Naive B cell (primary cell): ENCODE measurements around the gene N4BP2. TPM values are rescaled to one million over a fixed set of nuclear protein-coding genes. Genes with fewer than 3 reads are reported as not detected.
"Not testable (repeated sequence)": the region's sequence is repeated elsewhere in the genome, so short reads cannot be mapped to it uniquely, and the experiment has no call there.

ENCODE experiments used
- ATAC-seq, 2 donors: fragments of 150-1000 bp; cut with Tn5 transposase; 2 replicates each; pipeline ENCODE4 v1.10.0; 2021; ENCODE audit warnings: low read depth in 2 of 2, mild to moderate bottlenecking in 2 of 2, moderate library complexity in 2 of 2
- DNase-seq: peaks from one replicate; pipeline ENCODE4 v3.0.0; 2022
- H3K27ac Mint-ChIP-seq, 6 donors: one replicate each; pipeline ENCODE4 v1.8.0; 2020 to 2022; ENCODE audit warnings: mild to moderate bottlenecking in 6 of 6, mixed read lengths in 6 of 6, moderate library complexity in 5 of 6, inconsistent platforms in 2 of 6
- H3K27me3 Mint-ChIP-seq, 3 donors: one replicate each; pipeline ENCODE4 v1.8.0; 2021 to 2022; ENCODE audit warnings: mixed read lengths in 3 of 3, mild to moderate bottlenecking in 1 of 3
- H3K36me3 Mint-ChIP-seq, 2 donors: one replicate each; pipeline ENCODE4 v1.8.0; 2020 to 2022; ENCODE audit warnings: mixed read lengths in 2 of 2, inconsistent platforms in 1 of 2, mild to moderate bottlenecking in 1 of 2
- H3K4me1 Mint-ChIP-seq, 3 donors: one replicate each; pipeline ENCODE4 v1.8.0; 2020 to 2022; ENCODE audit warnings: mixed read lengths in 3 of 3, inconsistent platforms in 1 of 3, mild to moderate bottlenecking in 1 of 3, moderate library complexity in 1 of 3
- H3K4me3 Mint-ChIP-seq, 8 donors: one replicate each; pipeline ENCODE4 v1.8.0; 2020 to 2022; ENCODE audit warnings: mild to moderate bottlenecking in 8 of 8, mixed read lengths in 8 of 8, moderate library complexity in 8 of 8, inconsistent platforms in 2 of 8
- H3K9me3 Mint-ChIP-seq, 7 donors: one replicate each; pipeline ENCODE4 v1.8.0; 2020 to 2022; ENCODE audit warnings: mixed read lengths in 7 of 7, mild to moderate bottlenecking in 5 of 7, inconsistent platforms in 2 of 7, moderate library complexity in 1 of 7
- polyA plus RNA-seq, 6 donors: library from polyadenylated mRNA; unstranded; fragments of 300-500 nt; fragmentation: Illumina TruSeq; gene quantifications; one replicate each; pipeline ENCODE4 v1.2.3, GENCODE V29; 2021; ENCODE audit warnings: low read depth in 6 of 6

The N4BP2 gene
- polyA plus RNA-seq, 6 donors from 2014 or later: 1.7 to 7.8 (median 5.9) TPM

DNA sequence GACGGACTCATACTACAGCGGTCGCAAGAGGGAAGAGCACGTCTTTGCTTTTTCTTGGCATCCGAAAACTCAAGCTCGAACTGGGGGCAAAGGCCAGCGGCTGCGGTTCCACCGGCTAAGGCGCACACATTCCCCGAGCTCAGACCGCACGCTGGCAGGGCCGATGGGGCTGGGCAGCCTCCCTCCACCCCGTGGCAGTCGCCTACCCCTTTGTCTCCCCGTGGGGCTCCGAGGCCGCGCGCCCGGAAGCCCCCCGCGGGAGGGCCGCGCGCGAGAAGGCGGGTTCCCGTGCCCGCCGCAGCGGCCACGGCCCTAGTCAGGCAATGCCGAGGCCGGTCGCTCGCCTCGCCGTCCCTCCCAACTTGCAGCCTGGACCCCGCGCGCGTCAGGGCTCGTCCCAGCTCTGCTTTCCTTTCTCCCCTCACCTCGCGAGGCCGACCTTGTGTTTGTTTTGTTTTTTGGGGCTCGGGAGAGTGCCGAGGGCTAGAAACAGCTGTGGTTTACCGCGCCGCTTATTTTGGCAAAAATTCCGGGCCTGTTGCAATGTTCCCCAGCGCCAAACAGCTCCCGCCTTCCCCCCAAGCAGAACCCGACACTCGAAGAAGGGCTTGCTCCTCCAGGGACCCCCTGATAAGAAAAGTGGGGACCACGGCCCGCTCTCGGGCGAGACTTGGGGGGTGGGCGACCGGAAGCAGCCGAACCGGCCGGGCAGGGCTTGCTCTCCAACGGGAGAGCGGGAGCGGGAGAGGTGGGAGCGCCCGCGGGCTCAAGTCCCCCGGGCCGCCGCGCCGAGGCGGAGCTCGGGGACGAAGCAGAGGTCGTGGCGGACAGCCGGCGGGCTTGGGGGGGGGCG, 561 bp upstream of the N4BP2 start:
- peaks cover 26 to 33% (median 28%) of the 10 kb centered on the region in 3 donors for H3K4me1 Mint-ChIP-seq
- H3K4me3 Mint-ChIP-seq: peak overlapping the region; percentile 88 to 96 (median 94)
- peak; percentile 55 for DNase-seq
- peak; percentile 28 to 31 for ATAC-seq
- H3K27me3 Mint-ChIP-seq: no peaks in the 10 kb centered on the region
- peak overlapping the region; percentile 87 to 97 (median 94) for H3K27ac Mint-ChIP-seq
- no peaks in the 10 kb centered on the region for H3K9me3 Mint-ChIP-seq
- no peaks in the 10 kb centered on the region for H3K36me3 Mint-ChIP-seq

DNA sequence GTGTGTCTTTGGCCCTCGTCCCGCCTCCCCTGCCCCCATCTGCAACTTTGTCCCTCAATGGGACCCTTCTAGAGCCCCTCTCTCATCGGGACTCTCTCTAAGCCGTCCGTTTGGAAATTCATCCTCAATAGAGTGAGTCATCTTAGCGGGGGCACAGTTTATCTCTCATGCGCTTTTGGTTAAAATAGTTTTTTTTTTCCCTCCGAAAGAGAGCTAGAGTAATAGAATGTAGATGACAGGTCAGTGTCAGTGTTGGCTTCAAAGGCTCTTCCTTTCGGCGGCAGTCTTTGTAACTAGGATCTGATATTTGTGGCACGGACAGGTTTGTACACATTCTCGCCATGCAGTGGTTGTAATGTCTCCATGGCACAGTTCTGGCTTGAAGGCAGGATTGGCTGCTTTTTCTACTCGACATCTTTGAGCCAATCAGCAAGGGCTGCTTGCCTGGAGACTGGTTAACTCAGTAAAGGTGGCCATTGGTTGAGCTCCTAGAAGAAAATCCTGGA, 989 bp downstream of the N4BP2 start:
- DNase-seq (peak; percentile 72), ATAC-seq (peak; percentile 61 to 63)
- Mint-ChIP-seq H3K9me3 (no peaks in the 10 kb centered on the region), H3K4me3 (peak overlapping the region; percentile 92 to 98 (median 94)), H3K36me3 (peaks cover 0 to 4% of the 10 kb centered on the region in 2 donors), H3K27ac (peak overlapping the region; percentile 92 to 97 (median 96)), H3K4me1 (peaks cover 26 to 33% (median 28%) of the 10 kb centered on the region in 3 donors), H3K27me3 (no peaks in the 10 kb centered on the region)

DNA sequence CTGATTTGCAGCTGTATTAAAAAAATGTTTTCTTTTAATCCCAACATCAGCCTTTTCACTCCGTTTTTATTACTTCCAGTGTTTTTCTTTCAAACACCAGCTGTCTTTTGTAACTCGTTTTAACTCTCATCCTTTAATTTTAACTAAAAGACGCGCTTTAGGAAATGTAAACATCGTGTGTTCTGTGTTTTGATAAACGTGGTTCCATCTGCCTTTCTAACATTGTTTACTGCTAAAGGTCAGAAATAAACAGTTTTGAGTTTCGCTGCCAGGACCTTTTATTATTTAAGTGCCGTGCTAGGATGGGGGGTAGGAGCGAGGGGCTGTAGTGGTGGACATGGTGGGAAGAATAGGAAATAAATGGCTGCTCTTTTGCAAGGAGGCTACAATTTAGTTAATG, 1.5 kb downstream of the N4BP2 start:
- peaks cover 26 to 33% (median 28%) of the 10 kb centered on the region in 3 donors for H3K4me1 Mint-ChIP-seq
- H3K9me3 Mint-ChIP-seq: no peaks in the 10 kb centered on the region
- no peak for ATAC-seq

DNA sequence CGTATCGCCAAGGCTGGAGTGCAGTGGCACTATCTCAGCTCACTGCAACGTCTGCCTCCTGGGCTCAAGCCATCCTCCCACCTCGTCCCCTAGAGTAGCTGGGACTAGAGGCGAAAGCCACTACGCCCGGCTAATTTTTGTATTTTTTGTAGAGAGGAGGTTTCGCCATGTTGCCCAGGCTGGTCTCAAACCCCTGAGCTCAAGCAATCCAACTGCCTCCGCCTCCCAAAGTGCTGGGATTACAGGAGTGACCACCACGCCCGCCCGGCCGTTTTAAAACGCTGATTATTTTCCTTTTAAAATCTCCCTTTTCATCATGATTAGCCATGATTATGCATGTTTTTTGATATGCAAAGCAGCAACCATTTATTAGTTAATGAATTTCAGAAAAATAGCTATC, 2.2 kb downstream of the N4BP2 start:
- Mint-ChIP-seq H3K9me3 (no peaks in the 10 kb centered on the region), H3K27me3 (no peaks in the 10 kb centered on the region), H3K27ac (peak overlapping the region in 1 of 6 donors; percentile 39), H3K36me3 (peaks cover 0 to 4% of the 10 kb centered on the region in 2 donors), H3K4me1 (peaks cover 26 to 33% (median 28%) of the 10 kb centered on the region in 3 donors), H3K4me3 (peak overlapping the region in 5 of 8 donors; percentile 20 to 98 (median 71))
- DNase-seq (no peak), ATAC-seq (no peak)

More for the DNA sequence above, 1.5 kb downstream of the N4BP2 start:
- no peaks in the 10 kb centered on the region for H3K27me3 Mint-ChIP-seq
- H3K27ac Mint-ChIP-seq: peak overlapping the region in 4 of 6 donors; percentile 73 to 97 (median 96)
- DNase-seq: no peak
- H3K36me3 Mint-ChIP-seq: peaks cover 0 to 4% of the 10 kb centered on the region in 2 donors
- H3K4me3 Mint-ChIP-seq: peak overlapping the region; percentile 92 to 98 (median 94)

DNA sequence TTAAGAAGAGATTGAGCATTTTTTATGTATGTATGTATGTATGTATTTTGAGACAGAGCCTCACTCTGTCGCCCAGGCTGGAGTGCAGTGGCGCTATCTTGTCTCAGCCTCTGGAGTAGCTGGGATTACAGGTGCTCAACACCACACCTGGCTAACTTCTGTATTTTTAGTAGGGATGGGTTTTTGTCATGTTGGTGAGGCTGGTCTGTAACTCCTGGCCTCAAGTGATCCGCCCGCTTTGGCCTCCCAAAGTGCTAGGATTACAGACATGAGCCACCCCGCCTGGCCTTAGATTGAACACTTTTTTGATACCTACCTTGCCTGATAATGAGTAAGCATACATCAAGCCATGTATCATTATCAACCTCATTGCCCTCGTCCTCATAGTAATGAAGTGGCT, 2.7 kb downstream of the N4BP2 start:
- H3K36me3 Mint-ChIP-seq: peaks cover 0 to 4% of the 10 kb centered on the region in 2 donors
- no peak for ATAC-seq
- H3K4me3 Mint-ChIP-seq: peak overlapping the region in 5 of 8 donors; percentile 20 to 92 (median 66)
- no peak for DNase-seq
- H3K9me3 Mint-ChIP-seq: no peaks in the 10 kb centered on the region
- no peaks in the 10 kb centered on the region for H3K27me3 Mint-ChIP-seq
- no peak overlapping the region for H3K27ac Mint-ChIP-seq
- peaks cover 25 to 33% (median 28%) of the 10 kb centered on the region in 3 donors for H3K4me1 Mint-ChIP-seq

DNA sequence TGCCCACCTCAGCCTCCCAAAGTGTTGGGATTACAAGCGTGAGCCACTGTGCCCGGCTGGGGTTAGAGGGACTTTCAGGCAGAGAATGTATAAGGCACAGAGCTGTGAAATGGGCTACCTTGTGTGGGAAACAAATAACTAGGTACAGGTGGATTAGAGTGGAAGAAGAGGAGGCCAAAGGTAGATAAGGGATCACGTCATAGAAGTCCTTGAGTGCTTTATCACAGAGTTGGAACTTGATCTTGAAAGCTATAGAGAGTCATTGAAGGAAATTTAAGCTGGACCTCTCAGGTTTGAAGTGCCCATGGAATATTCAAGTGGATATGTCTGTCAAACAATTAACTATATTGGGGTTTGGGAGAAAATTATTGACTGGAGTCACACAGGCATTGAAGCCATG, 8.4 kb downstream of the N4BP2 start:
- H3K4me1 Mint-ChIP-seq: peaks cover 6 to 11% (median 10%) of the 10 kb centered on the region in 3 donors
- peak overlapping the region in 1 of 6 donors; percentile 62 for H3K27ac Mint-ChIP-seq
- H3K9me3 Mint-ChIP-seq: no peaks in the 10 kb centered on the region
- DNase-seq: no peak
- H3K27me3 Mint-ChIP-seq: no peaks in the 10 kb centered on the region
- no peak for ATAC-seq
- peaks cover 0 to 4% of the 10 kb centered on the region in 2 donors for H3K36me3 Mint-ChIP-seq
- H3K4me3 Mint-ChIP-seq: no peak overlapping the region

DNA sequence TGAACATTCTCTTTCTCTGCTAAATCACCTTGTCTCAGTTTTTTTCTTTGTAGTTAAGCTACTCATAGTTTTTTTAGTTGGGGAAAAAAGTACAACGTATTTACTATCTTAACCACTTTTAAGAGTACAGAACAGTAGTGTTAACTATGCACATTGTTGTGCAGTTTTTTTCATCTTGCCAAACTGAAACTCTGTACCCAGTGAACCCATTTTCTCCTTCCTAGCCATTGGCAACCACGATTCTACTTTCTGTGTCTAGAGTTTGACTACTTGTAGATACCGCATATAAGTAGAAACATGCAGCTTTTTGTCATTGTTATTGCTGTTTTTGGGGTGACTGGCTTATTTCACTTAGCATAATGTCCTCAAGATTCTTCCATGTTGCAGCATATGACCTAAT, 10.0 kb downstream of the N4BP2 start:
- Mint-ChIP-seq H3K4me1 (peaks cover 13 to 16% (median 16%) of the 10 kb centered on the region in 3 donors), H3K36me3 (peaks cover 0 to 4% of the 10 kb centered on the region in 2 donors), H3K27ac (peak overlapping the region in 1 of 6 donors; percentile 54), H3K27me3 (no peaks in the 10 kb centered on the region), H3K9me3 (no peaks in the 10 kb centered on the region), H3K4me3 (no peak overlapping the region)
- ATAC-seq: no peak
- DNase-seq: no peak

DNA sequence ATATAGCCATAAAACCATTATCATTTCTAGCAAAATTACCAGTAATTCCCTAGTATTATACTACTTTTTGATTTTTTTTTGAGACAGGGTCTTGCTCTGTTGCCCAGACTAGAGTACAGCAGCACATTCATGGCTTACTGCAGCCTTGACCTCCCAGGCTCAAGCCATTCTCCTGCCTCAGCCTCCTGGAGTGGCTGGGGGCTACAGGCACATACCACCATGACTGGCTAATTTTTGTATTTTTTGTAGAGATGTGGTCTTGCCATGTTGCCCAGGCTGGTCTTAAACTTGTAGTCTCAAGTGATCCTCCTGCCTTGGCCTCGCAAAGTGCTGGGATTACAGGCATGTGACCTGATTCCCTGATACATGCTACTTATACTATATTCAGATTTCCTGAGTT, 13.7 kb downstream of the N4BP2 start:
- H3K36me3 Mint-ChIP-seq: no peaks in the 10 kb centered on the region
- no peak overlapping the region for H3K4me3 Mint-ChIP-seq
- no peaks in the 10 kb centered on the region for H3K27me3 Mint-ChIP-seq
- peak overlapping the region in 1 of 6 donors; percentile 33 for H3K27ac Mint-ChIP-seq
- ATAC-seq (no peak), DNase-seq (no peak)
- H3K9me3 Mint-ChIP-seq: no peaks in the 10 kb centered on the region
- H3K4me1 Mint-ChIP-seq: peaks cover 12 to 15% (median 13%) of the 10 kb centered on the region in 3 donors

DNA sequence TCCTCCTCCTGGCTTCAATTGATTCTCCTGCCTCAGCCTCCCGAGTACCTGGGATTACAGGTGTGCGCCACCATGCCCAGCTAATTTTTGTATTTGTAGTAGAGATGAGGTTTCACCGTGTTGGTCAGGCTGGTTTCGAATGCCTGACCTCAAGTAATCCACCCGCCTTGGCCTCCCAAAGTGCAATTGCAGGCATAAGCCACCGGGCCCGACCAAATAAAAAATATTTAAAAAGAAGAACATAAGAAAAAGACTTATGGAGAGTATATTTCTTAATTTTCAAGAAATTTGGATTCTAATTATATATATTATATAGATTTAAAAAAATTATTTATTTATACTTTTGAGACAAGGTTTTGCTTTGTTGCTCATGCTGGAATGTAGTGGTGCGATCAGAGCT, 29.8 kb downstream of the N4BP2 start:
- Mint-ChIP-seq H3K36me3 (peaks cover 0 to 6% of the 10 kb centered on the region in 2 donors), H3K9me3 (peaks cover 0 to 3% (median 0%) of the 10 kb centered on the region in 7 donors), H3K27me3 (no peaks in the 10 kb centered on the region), H3K4me1 (no peaks in the 10 kb centered on the region), H3K4me3 (no peak overlapping the region), H3K27ac (peak overlapping the region in 1 of 6 donors; percentile 38)
- DNase-seq: no peak
- ATAC-seq: no peak

DNA sequence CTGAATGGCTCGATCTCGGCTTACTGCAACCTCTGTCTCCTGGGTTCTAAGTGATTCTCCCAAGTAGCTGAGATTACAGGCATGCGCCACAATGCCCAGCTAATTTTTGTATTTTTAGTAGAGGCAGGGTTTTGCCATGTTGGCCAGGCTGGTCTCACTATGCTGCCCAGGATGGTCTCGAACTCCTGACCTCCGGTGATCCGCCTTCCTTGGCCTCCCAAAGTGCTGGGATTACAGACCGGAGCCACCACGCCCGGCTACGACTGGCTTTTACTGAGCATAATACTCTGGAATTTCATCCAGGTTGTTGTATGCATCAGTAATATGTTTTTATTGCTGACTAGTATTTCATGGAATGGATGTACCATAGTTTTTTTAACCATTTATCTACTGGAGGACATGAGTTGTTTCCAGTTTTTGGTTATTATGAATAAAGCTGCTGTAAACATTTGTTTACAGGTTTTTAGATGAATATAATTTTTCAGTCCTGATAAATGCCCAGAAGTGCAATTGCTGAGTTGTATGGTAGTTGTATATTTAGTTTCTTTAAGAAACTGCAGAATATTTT, 31.2 kb downstream of the N4BP2 start:
- H3K4me3 Mint-ChIP-seq: no peak overlapping the region
- DNase-seq: no peak
- H3K27me3 Mint-ChIP-seq: no peaks in the 10 kb centered on the region
- H3K9me3 Mint-ChIP-seq: peaks cover 0 to 3% (median 0%) of the 10 kb centered on the region in 7 donors
- no peaks in the 10 kb centered on the region for H3K4me1 Mint-ChIP-seq
- H3K27ac Mint-ChIP-seq: peak overlapping the region in 1 of 6 donors; percentile 24
- ATAC-seq: no peak
- H3K36me3 Mint-ChIP-seq: peaks cover 0 to 6% of the 10 kb centered on the region in 2 donors

DNA sequence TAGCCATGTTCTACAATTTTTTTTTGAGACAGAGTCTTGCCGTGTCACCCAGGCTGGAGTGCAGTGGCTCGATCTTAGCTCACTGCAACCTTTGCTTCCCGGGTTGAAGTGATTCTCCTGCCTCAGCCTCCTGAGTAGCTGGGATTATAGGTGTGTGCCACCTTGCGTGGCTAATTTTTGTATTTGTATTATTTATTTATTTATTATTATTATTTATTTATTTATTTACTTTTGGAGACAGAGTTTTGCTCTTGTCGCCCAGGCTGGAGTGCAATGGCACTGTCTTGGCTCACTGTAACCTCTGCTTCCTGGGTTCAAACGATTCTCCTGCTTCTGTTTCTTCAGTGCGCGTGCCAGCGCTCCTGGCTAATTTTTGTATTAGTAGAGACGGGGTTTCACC, 36.8 kb downstream of the N4BP2 start:
- not testable (repeated sequence) for H3K9me3 Mint-ChIP-seq, ATAC-seq, H3K27me3 Mint-ChIP-seq, DNase-seq, H3K4me3 Mint-ChIP-seq, H3K27ac Mint-ChIP-seq, H3K4me1 Mint-ChIP-seq, H3K36me3 Mint-ChIP-seq

DNA sequence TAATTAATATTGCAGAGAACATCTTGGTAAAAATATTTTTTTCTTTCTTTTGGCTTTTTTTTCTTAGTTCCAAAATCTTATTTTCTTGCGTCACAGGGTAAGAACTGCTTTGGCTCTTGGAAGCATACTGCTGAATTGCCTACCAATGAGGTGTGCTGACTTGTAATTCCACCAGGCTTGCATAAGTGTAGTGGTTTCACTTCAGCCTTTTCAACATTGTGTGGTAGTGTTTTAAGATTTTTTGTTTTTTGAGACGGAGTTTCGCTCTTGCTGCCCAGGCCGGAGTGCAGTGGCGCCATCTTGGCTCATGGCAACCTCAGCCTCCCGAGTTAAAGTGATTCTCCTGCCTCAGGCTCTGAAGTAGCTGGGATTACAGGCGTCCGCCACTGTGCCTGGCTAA, 42.4 kb downstream of the N4BP2 start:
- H3K36me3 Mint-ChIP-seq: peaks cover under 1 to 10% of the 10 kb centered on the region in 2 donors
- H3K27ac Mint-ChIP-seq: no peak overlapping the region
- peaks cover 0 to 4% (median 0%) of the 10 kb centered on the region in 3 donors for H3K4me1 Mint-ChIP-seq
- no peaks in the 10 kb centered on the region for H3K9me3 Mint-ChIP-seq
- ATAC-seq (no peak), DNase-seq (no peak)
- no peaks in the 10 kb centered on the region for H3K27me3 Mint-ChIP-seq
- H3K4me3 Mint-ChIP-seq: no peak overlapping the region

DNA sequence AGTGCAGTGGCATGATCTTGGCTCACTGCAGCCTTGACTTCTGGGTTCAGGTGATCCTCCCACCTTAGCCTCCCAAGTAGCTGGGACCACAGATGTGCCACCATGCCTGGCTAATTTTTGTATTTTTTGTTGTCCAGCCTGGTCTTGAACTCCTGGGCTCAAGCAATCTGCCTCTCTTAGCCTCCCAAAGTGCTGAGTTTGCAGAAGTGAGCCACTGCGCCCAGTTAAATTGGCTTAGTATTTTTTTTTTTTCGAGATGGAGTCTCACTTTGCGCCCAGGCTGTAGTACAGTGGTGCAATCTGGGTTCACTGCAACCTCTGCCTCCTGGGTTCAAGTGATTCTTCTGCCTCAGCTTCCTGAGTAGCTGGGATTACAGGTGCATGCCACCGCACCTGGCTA, 50.5 kb downstream of the N4BP2 start:
- H3K4me3 Mint-ChIP-seq, H3K27ac Mint-ChIP-seq, H3K9me3 Mint-ChIP-seq, H3K27me3 Mint-ChIP-seq, H3K4me1 Mint-ChIP-seq, DNase-seq, ATAC-seq: not testable (repeated sequence)
- H3K36me3 Mint-ChIP-seq: peaks cover 6 to 18% of the 10 kb centered on the region in 2 donors
